Amygdala (tissue), 56 donors: Measurements from ENCODE around the gene CLCA4.

ENCODE experiments used
- DNase-seq, 56 donors: peaks; one replicate each; lab custom pipeline; 2025; lab: John Stamatoyannopoulos, UW

CLCA4 gene

DNA sequence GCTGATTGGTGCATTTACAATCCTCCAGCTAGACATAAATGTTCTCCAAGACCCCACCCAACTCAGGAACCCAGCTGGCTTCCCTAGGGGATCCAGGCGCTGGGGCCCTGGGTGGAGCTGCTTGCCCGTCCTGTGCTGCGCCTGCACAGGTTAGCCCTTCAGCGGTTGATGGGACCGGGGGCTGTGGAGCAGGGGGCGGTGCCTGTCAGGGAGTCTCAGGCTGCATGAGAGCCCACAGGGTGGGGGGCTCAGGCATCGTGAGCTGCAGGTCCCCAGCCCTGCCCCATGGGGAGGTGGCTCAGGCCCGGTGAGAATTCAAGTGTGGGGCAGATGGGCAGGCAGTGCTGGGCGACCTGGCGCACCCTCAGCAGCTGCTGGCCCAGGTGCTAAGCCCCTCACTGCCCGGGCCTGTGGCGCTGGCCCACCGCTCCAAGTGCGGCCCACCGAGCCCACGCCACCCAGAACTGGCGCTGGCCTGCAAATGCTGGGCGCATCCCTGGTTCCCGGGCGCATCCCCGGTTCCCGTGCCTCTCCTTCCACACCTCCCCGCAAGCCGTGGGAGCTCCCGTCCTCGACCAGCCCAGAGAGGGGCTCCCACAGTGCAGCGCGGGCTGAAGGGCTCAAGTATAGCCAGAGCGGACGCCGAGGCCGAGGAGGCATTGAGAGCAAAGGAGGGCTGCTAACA is 23.1 kb upstream of the CLCA4 start:
- no peak for DNase-seq

- no peak for DNase-seq
Observed at GRCh38 chr1:86527306-86527705, 19.6 kb upstream of the CLCA4 start.

DNA sequence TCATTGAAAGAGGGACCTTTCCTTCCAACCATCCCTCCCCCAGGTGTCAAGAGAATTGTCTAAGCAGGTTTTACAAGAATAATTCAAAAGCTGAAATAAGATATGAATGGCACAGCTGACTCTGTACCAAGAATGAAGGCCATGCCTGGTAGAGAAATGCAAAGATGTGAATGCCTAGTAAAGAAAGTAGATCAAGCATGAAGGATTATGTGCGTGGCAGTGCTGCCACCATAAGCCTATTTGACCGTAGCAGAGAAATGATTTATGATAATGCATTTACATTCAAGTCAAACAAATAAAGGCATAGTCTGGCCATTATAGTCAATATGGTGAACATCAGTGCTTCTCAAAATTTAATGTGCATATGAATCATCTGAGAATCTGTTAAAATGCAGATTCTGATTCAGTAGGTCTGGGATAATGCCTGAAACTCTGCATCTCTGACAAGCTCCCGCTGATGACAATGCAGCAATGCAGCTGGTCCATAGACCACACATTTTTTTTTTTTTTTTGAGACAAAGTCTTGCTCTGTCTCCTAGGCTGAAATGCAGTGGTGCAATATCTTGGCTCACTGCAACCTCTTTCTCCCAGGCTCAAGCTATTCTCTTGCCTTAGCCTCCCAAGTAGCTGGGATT is 16.6 kb upstream of the CLCA4 start:
- DNase-seq, result no peak

GRCh38 chr1:86537928-86538695 is 8.8 kb upstream of the CLCA4 start:
- DNase-seq, result no peak

DNA sequence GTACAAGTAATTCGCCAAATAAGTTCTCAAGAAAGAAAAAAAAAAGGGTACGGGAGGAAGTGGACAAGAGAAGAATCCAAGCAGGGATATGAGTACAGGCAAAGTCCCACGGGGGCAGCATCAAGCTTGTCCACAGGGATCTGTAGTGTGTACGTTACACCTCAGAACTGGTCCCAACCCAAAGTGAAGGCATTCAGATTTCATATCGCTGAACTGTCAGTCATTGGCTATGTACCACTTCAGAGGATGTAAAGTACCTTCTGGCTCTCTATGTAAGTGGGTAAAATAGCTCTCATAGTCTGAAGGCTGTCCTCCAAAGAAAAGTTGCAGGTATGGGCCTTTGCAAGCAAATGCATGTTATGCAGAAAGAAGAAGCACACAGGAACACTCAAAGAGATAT is 8.1 kb upstream of the CLCA4 start:
- no peak for DNase-seq

- no peak for DNase-seq
Observed at GRCh38 chr1:86541859-86542258, 5.0 kb upstream of the CLCA4 start.

- no peak for DNase-seq
Observed at GRCh38 chr1:86542631-86543030, 4.2 kb upstream of the CLCA4 start.

DNA sequence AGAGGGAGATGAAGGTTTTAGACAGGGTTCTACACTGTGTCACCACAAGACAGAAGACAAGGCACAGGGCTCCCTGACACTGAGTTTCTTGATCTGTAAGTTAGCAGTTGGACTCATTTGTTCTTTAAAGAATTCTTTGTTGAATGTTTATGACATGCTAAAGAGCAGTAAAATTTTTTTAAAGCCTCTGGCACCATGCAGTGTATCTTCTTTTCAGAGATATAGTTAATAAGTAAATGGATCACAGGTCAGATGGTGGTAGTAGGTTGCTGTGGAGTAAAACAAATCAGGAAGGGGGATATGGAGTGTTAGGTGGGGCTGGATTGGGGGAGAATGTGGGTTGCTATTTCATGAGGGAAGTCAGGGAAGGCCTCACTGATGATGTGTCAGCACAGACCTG is 2.0 kb downstream of the CLCA4 start:
- no peak for DNase-seq

DNA sequence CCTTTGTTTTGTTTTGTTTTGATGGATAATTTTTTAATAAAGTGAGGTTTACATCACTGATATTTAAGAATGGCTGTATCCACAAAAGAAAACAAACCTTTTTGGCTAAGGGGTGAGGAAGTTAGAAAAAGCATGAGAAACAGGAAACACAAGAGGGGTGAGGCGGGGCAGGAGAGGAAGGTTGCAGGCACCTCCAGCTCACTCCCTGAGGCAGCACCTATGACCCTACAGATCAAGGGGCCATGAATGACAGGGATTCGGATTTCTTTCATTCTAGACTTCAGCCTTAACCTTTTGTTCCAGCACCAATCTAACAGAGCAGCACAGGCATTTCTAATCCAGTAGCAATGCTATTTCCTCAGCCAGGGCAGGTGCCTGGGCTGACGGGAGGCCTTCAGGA is 4.4 kb downstream of the CLCA4 start:
- no peak for DNase-seq

- no peak for DNase-seq
Observed at GRCh38 chr1:86552376-86552775, 5.5 kb downstream of the CLCA4 start.

DNA sequence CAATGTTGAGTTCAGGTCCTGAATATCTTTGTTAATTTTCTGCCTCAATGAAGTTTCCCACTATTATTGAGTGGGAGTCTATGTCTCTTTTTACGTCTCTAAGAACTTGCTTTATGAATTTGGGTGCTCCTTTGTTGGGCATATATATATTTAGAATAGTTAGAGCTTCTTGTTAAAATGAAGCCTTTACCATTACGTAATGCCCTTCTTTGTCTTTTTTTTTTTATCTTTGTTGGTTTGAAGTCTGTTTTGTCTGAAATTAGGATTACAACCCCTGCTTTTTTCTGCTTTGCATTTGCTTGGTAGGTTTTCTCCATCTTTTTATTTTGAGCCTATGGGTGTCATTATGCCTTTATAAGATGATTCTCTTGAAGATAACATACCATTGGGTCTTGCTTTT is 10.9 kb downstream of the CLCA4 start:
- DNase-seq, result no peak

DNA sequence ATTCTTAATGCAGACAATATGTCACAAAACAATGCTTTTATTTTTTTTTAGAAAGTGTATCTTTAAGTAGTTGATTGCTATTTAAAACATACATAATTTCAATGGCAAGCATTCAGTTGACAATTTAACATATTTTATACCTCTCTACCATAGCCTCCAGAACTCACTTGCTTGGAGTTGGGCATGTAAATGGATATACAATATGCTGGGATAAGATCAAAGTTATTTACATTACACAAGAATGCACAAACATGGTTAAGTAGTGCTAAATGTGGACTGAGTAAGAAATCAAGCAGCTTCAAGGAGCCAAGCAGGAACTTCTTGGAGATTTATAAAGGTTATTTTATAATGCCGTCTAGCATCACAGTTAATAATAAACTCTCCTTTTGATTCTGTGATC is 17.0 kb downstream of the CLCA4 start:
- DNase-seq, result no peak

- no peak for DNase-seq
Observed at GRCh38 chr1:86567341-86567740, 20.5 kb downstream of the CLCA4 start.

GRCh38 chr1:86567878-86568277 is 21.0 kb downstream of the CLCA4 start:
- DNase-seq, result no peak

DNA sequence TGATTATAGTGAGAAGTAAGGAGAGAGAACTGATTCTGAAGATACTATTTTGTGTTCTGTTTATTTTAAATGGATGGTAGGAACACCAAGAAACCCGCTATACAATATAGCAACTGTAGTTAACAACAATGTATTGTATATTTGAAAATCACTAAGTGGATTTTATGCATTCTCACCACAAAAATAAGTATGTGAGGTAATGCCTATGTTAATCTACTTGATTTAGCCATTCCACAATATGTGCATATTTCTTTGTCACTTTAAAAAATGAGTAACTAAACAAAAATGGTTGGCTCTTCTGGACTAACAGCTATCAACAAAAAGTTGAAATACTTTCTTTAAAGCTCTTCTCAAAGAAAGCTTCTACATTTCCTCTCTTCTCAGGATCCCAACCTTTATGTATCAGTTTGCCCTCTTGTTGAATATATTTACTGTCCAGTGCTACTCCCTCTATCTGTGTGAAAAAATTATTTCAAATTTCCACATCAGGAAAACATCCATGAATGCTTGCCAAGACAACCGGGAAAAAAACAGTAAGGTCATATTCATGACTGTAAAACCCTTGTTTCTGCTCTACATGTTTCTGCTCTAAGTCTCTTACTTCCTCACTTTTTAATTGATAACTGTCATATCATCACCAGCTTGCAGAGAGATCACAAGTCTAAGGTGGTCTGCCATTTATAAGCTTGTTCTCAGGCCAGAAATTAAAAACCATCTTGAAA is 27.0 kb downstream of the CLCA4 start:
- no peak for DNase-seq

- no peak for DNase-seq
Observed at GRCh38 chr1:86581231-86581630, 34.4 kb downstream of the CLCA4 start.

GRCh38 chr1:86582161-86582560 is 35.3 kb downstream of the CLCA4 start:
- DNase-seq, result no peak

GRCh38 chr1:86583032-86583431 is 36.2 kb downstream of the CLCA4 start:
- no peak for DNase-seq

- no peak for DNase-seq
Observed at GRCh38 chr1:86583593-86583992, 36.7 kb downstream of the CLCA4 start.

DNA sequence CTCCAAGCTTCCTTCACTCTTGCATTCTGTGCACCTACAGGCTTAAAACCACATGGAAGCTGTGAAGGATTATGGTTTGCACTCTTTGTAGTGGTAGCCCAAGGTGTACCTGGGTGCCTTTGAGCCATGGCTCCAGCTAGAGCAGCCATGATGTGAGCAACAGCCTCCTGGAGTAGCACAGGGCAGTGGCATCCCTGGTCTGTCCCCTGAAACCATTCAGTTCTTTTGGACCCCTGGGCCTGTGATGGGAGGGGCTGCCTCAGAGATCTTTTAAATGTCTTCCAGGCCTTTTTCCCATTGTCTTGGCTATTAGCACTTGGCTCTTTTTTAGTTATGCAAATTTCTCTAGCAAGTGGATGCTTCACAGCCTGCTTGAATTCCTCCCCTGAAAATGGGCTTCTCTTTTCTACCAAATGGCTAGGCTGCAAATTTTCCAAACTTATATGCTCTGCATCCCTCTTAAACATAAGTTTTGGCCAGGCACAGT is 47.4 kb downstream of the CLCA4 start:
- DNase-seq, result no peak

DNA sequence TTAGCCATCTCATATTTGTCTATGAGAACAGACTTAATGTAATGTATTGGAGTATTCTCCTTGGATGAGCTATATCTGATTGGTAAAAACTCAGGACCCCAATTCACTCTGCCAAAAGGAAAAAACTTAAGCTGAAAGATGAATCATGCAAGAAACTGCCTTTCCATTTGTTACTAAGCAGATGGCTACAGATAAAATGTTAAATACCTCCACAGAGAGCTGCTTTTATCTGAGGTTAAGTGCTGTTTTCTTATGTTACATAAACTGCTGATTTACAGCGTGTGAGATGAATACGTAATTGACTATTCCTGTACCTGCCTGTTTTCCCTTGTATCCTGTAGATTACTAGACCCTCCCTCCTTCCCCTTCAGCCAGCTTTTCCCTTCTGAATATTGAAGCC is 49.3 kb downstream of the CLCA4 start:
- no peak for DNase-seq
